GM18868 (cell line): Measurements from ENCODE around the gene FAM53B.
"Not testable (repeated sequence)": the region's sequence is repeated elsewhere in the genome, so short reads cannot be mapped to it uniquely, and the experiment has no call there.

Experiments used
- ATAC-seq: cut with Tn5 transposase; IDR thresholded peaks from one replicate; pipeline ENCODE4 v1.9.1; 2021; ENCODE audit warnings: mild to moderate bottlenecking, moderate library complexity; ENCODE audit not compliant: unreplicated experiment

The FAM53B gene, protein sequence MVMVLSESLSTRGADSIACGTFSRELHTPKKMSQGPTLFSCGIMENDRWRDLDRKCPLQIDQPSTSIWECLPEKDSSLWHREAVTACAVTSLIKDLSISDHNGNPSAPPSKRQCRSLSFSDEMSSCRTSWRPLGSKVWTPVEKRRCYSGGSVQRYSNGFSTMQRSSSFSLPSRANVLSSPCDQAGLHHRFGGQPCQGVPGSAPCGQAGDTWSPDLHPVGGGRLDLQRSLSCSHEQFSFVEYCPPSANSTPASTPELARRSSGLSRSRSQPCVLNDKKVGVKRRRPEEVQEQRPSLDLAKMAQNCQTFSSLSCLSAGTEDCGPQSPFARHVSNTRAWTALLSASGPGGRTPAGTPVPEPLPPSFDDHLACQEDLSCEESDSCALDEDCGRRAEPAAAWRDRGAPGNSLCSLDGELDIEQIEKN

DNA sequence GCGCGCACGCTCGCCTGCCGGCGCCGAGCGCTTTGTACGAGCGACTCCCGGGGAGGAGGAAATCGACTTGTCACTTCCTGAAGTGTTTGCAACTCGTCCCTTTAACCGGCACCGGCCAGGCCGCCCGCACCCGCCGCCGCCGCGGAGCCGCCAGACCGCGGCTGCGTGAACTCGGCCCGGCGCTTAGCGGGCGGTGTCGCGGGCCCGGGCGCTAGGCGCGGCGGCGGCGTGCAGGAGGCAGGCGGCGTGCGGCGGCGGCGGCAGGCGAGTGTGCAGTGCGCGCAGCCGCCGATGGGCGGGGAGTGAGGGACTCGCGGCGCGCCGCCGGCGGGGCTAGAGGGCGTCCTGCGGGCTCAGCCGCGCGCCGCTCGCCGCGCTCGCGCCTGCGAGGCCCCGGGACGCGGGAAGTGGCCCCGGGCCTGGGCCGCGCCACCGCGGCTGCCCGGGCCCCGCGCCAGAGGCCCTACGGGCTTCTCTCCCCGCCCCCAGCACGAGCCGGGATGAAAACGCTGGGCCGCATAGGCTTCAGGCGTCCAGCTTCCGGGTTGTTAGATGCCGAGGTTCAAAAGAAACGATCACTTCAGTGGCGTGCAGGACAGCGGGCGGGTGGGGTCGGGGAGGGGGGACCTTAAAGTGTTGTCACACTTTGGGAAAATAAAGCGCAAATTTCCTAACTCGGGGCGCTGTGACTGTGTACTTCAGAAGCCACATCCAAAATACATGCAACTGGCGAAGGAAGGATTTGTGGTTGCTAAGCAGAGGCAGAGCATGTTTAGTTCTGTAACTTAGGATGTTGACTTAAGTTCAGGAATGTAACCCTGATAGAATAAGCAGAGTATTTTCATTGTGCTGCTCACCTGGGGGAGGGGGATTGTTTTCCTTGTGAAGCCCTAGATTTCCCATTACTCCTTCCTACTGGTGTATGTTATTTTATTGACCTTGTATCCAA is at the start of gene FAM53B:
Gene FAM53B, minus strand, starts transcription at position 277 of the 949 bp plus-strand sequence. CDS start 37,665 bp downstream, outside the sequence.
- peak; percentile 68 for ATAC-seq

DNA sequence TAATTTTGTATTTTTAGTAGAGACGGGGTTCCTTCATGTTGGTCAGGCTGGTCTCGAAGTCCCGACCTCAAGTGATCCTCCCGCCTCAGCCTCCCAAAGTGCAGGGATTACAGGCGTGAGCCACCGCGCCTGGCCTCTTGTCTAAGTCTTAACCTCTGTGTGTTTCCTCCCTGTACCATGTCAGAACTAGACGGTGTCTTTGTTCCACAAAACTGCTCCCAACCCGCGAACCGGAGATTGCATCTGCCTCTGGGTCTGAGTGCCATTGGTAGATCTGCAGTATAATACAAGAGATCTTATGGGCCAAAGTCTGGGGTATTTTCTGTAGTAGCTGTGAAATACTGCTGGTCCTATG is 48.8 kb upstream of the FAM53B start:
- no peak for ATAC-seq

DNA sequence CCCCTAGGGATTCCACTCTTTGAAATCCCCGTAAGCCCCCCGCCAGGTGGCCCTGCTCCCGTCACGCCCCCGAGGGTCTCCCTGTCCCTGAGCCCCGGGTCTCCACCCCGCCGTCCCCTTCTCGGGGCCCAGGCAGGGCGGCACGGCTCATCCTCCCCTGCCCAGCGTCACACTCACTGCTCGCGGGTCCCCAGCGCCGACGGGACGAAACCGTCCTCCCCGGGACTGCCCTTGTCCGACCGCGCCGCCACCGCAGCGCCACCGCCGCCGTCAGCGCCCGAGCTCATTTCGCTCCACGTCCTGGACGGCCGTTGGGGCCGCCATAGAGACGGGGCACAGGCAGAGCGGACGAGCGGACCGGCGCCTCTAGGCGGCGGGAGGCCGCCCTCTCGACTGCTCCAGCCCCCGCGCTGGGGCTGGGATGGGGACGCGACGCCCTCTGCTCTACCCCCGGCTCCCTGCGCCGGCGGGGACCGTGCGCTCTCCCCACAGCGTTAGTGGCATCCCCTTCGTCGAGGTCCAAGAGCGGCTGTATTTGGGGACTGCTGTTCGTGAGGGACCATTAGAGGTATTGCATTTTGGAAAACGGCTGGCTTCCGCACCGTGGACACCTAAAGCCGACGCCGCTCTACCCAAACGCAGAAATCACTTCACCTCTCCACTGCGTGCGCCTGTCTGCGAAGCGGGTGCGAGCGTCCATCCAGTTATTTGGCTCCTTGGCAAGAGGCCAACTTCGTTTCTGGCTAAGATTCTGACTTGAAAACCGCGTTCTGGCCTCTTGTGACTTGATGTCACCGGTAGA is 47.6 kb upstream of the FAM53B start, which contains the start of gene EEF1AKMT2:
Gene EEF1AKMT2, minus strand, starts transcription at position 341 of the 802 bp plus-strand sequence. Its CDS starts 54 bp downstream, at position 287.
- ATAC-seq = peak; percentile 88

DNA sequence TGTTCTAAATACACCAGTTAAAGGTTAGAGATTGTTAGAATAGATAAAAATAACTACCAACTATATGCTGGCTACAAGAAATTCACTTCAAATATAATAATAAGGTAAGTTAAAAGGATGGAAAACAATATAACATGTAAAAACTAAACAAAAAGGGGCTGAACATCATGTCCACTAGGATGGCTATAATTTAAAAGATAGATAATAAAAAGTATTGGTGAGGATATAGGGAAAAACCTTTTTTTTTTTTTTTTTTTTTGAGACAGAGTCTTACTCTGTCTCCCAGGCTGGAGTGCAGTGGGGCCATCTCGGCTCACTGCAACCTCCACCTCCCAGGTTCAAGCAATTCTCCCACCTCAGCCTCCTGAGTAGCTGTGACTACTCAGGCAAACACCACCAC is 38.7 kb upstream of the FAM53B start:
- not testable (repeated sequence) for ATAC-seq

DNA sequence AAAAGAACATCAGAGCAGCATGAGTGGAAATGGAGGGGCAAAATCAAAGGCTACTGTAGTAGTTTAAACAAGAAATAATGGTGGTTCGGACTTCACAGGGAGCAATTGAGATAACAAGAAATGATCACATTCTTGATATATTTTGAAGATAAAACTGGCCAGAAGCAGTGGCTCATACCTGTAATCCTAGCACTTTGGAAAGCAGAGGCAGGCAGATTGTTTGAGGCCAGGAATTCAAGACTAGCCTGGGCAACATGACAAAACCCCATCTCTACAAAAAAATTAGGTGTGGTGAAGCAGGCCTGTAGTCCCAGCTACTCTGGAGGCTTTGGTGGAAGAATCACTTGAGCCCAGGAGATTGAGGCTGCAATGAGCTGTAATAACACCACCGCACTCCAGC is 24.6 kb upstream of the FAM53B start:
- no peak for ATAC-seq

DNA sequence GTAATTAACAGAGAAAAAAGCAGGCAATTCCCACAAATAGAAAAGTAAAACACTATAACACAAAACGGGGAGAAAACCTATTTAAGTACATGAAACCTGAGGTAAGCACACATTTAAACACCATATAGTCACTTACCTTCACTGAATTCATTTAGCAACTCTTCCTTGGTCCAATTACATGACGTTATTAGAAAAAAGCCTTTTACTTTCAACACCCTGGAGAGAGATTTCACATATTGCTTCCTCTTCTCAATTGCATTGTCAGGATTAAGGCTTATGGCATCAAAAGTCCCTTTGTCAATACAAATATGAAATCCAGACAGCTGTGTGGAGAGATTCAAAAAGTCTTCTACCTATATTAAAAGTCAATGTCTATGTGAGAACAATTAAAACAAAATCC is 21.1 kb upstream of the FAM53B start:
- no peak for ATAC-seq

DNA sequence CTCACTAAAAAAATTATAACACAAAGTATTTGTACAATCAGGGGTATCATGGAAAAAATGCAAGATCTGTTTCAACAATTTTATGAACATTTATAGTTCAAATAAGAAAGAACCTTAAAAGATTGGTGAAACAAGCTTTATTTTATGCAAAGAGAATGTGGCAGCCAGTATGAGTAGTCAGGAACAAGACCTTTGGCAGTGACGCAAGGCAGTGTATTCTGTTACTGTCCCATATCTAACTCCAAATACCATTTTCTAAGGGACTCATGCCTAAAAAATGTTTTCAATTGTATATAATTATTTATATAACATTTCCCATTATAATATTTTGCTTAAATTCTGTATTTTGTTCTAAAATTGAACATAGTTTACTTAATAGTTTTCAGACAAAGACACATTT is 19.1 kb upstream of the FAM53B start:
- no peak for ATAC-seq

DNA sequence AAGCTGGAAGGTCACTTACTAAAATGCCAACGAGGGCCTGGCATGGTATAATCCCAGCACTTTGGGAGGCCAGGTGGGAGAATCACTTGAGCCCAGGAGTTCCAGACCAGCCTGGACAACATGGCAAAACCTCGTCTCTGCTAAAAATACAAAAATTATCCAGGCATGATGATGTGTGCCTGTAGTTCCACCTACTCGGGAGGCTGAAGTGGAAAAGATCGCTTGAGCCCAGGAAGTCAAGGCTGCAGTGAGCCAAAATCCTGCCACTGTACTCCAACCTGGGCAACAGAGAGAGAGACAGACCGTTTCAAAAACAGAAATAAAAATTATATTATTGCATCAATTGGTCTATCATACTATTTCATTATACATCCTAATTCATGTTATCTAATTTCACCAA is 18.1 kb upstream of the FAM53B start:
- ATAC-seq = no peak

DNA sequence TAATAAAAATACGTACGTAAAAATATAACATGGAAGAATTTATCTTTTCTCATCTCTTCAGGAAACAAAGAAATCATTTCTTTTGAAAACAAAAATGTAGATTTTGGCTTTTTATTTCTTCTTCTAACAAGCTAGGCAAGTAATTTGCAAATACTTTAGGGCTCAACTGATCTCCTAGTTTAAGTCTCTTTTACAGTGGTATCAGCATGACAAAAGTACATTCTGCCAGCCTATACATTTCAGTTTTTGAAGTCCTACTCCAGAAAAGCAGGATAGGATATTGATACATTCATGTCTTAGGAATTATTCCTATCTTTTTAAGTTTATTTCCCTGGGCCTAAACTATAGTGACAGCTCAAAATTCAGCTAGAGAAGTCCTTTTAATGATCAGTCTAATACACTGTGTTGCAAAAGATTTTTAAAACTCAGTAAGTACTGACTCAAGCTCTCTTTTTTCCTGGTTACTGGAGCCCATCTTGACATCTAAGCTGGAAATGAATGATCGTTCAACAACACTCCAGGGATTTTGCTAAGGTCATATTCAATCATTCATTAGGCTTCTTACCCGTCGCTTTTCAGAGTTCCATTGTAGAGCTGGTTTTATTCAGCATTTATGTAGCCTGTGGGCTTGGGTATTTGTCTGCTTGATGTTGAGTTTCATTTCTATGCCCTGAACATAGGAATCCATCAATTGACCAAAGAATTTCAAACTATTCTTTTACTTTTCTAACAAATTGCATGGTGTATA is 12.2 kb upstream of the FAM53B start:
- no peak for ATAC-seq

DNA sequence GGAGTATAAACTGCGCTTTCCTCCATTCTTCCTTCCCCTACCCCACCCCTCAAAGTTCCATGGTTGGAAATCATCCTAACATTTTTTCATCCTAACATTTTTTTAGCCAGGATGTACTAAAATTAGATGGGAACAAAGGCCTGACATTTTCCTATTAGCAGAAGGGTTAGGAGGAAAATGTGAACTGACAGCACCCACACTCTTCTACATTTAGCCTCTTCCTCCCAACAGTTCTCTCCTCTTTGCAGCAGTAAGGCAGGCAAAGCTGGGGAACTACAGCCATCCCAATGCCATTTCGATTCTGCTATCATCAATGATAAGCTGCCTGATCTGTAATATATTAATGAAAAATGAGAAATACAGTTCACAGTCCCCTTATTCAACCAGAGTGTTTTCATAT is 11.4 kb upstream of the FAM53B start:
- no peak for ATAC-seq

DNA sequence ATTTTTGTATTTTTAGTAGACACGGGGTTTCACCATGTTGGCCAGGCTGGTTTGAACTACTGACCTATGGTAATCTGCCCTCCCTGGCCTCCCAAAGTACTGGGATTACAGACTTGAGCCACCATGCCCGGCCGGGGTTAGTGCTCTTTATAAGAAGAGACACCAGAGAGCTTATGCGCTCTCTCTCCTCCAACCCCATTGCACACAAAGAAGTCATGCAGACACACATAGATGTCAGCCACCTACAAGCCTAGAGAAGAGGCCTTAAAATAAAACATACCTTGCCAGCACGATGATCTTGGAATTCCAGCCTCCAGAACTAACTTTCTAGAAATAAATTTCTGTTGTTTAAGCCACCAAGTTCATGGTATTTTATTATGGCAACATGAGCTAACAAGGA is 10.0 kb upstream of the FAM53B start:
- no peak for ATAC-seq

DNA sequence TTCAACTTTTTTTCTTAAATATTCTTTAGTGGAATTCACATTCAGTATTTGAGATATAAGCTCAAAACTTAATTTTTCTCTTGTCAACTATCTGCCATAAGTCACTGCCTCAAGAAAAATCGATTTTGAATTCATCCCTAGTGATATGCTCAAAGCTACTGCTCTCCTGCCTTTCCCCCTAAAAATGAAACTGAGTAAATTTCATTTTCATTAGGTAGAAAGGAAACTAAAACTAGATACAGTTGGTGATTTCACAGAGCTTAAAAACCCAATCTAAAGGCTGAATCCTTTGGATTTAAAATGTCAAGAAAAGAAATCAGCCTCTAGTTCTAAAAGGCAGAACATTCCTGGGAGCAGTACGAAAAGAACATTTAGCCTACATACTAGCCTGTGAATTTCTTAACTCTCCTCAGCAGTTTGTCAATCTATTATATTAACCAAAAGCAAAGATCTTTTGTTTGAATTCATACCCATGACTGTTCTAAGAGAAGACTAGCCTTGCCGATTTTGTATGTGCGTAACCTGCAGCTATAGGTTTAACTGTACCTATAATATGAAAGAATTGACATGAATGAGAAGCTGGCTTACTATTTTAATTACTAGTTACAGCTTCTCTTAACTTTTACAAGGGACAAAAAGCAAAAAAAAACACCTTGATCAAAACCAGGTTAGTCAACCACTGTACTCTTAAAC is 4.9 kb upstream of the FAM53B start:
- no peak for ATAC-seq

DNA sequence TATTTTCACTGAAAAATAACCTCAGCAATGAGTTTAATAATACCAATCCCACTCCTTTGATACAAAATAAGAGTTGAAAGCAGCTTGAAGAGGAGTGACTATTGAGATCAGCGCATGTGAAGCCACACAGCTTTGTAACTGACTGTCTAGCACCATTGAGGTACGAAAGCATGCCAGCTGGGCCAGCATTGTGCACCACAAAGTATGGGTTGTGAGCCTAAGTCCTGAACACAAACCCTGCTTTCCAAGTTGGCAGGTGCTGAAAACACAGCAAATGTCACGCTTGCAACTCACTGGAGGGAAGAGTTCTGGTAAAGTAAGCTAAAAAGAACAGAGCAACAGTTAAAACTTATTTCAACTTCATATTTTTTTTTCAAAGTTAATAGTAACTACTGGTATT is 4.0 kb upstream of the FAM53B start:
- no peak for ATAC-seq

DNA sequence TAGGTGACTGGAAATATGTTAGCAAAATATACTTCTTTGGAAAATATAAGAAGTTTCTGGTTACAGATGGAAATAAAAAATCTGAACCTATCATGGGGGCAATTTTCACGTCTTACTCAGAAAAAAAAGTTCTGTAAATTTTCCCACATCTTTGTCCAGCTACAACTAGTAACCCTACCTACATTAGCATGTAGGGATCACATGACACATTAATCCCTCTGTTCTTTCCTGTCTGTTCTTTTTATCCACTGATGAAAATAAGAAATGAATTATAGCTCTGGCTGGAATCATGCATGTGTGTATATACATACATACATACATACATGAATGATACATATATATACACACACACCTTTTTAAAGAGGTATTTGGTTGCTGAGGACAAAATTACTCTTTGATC is 3.6 kb upstream of the FAM53B start:
- ATAC-seq = no peak

DNA sequence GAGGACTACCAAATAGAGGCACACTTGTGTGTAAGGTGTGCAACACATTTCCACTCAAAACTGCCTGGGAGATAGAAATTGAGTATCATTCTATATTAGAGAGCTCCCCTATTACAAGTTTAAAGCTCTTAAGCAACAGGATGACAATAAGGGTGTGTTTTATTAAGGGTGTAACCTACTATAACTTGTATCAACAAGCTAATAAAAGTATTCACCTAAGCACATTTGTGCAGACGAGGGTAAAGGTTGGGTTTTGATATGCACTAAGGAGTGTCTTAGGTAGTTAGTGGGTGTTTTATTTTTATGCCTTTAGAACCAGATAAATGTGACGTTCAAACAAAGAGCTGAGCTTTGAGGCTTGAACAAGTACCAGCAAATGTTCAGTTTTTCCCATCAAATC is 2.8 kb upstream of the FAM53B start:
- no peak for ATAC-seq

DNA sequence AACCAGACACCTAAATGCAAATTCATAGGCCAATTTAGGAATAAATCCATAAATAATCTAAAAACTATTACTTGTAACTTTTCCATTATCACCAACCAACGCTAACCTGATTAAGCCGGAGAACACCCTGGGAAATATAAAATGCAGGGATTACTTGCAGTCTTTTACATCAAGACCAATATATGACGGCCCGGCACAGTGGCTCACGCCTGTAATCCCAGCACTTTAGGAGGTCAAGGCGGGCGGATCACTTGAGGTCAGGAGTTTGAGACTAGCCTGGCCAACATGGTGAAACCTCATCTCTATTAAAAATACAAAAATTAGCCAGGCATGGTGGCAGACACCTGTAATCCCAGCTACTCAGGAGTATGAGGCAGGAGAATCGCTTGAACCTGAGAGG is 2.3 kb upstream of the FAM53B start:
- not testable (repeated sequence) for ATAC-seq

DNA sequence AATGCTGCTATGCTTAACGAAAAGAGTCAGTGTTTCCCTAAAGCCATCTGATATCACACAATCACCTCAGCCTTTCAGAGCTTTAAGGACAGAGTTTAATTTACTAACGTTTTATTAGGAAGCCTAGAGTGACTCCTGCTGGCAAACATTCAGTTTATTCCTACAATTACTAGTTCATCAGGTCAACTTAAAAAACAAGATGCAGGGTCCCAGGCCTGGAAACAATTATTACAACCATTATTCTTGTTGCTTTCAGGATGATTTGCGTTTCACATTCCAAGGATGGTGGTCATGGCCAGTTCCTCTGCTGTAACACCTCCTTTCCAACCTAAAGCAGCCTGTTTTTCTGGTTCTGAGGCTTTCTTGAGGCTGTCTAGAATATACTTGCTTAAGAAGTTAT is 1.5 kb upstream of the FAM53B start:
- no peak for ATAC-seq

DNA sequence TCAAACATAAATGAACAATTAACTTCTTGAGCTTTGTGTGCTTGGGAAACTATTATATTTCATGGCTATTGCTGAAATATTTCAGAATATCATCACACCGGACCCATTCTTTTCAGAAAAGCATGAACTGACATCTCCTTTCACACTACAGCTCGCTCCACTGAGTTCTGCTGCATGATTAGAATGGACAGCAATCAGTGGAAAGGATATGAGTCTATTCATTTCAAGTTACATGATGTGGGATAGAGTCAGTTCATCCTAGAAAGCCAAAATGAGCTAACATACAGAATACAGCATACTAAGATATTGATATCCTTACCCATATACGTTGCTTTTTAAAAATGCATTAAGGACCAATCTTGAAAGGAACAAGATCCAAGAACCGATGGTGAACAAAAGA is 1.1 kb upstream of the FAM53B start:
- no peak for ATAC-seq

DNA sequence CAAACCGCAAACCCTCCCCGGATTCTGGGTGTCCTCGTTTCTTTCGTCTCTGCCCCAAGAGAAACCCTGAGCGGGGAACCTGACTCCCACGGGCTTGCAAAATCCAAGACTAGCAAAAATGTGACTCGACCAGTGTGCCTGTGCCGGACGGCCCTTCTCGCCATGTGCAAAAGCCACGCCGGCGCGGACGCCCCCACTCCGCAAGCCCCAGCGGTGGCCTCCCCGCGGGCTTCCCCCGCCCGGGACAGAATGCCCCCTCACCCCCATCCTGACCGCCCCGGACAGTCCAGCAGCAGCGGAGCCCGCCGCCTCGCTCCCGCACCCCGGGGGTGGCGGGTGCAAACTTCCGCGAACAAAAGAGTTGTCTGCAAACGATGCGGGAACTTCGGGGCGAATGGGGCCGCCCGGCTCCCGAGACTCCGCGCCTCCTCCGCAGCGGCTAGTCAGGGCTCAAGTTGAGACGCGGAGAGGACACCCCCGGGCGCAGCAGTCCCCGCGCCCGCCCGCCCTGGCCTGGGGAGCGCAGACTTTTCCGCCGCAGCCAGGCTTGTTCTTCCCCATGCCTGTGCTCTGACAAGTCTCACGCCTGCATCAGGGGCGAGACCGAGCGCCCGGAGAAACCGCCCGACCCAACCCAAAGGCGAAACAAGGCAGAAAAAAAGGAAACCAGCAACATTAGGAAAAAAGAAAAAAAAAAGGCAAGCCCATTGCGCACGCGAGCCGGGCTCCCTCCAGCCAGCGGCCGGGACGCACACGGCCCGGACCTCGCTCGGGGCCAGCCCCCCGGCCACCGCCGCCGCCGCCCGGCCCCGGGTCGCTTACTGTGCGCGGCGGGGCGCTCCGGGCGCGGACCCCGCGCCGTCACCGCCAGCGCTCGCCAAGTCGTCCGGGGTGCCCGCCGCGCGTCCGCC is 732 bp downstream of the FAM53B start:
- ATAC-seq = peak; percentile 24
